Stimulated activated CD4-positive, alpha-beta T cell treated with anti-CD3 and anti-CD28 coated beads, Interleukin-15, amount 100 ng/mL, for 24 hours (primary cell): ENCODE results near the gene CYP3A4.
A peak's percentile ranks its signal among the peaks of the same experiment; 100 is the strongest.
"Not testable (repeated sequence)": the region's sequence is repeated elsewhere in the genome, so short reads cannot be mapped to it uniquely, and the experiment has no call there.

ENCODE experiments used
- DNase-seq: peaks from one replicate; pipeline ENCODE4 v3.0.0-alpha.2; 2020

The CYP3A4 gene

DNA sequence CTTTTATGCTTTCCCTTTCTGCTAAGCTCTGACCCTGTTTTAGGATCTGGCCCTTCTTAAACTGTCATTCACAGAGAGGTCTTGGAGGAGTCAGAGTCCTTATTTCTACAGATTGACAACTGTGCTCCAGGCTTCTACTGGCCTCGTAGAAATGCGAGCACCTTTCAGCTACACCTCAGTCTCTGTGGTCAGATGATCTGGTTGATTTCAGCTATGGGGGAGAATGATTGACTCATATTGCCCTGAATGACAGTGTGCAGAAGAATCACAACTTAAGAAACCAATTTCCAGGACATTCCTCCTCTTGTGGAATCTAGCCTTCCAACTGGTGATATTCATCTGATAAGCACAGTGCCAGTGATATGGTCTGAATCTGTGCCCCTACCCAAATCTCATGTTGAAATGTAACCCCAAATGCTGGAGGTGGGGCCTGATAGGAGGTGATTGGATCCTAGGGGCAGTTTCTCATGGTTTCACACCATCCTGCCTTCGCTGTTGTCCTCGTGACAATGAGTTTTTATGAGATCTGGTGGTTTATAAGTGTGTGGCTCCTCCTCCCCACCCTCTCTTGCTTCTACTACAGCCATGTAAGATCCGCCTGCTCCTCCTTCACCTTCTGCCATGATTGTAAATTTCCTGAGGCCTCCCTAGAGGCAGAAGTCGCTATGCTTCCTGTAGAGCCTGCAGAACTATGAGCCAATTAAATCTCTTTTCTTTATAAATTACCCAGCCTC lies 35.0 kb downstream of the CYP3A4 start:
- no peak for DNase-seq

DNA sequence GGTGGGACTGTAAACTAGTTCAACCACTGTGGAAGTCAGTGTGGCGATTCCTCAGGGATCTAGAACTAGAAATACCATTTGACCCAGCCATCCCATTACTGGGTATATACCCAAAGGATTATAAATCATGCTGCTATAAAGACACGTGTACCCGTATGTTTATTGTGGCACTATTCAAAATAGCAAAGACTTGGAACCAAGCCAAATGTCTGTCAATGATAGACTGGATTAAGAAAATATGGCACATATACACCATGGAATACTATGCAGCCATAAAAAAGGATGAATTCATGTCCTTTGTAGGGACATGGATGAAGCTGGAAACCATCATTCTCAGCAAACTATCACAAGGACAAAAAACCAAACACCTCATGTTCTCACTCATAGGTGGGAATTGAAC lies 37.1 kb downstream of the CYP3A4 start:
- not testable (repeated sequence) for DNase-seq

DNA sequence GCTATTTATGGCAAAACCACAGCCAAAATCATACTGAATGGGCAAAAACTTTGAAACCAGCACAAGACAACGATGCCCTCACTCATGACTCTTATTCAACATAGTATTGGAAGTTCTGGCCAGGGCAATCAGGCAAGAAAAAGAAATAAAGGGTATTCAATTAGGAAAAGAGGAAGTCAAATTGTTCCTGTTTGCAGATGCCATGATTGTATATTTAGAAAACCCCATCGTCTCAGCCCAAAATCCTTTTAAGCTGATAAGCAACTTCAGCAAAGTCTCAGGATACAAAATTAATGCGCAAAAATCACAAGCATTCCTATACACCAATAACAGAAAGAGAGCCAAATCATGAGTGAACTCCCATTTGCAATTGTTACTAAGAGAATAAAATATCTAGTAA lies 38.6 kb downstream of the CYP3A4 start:
- DNase-seq = not testable (repeated sequence)

DNA sequence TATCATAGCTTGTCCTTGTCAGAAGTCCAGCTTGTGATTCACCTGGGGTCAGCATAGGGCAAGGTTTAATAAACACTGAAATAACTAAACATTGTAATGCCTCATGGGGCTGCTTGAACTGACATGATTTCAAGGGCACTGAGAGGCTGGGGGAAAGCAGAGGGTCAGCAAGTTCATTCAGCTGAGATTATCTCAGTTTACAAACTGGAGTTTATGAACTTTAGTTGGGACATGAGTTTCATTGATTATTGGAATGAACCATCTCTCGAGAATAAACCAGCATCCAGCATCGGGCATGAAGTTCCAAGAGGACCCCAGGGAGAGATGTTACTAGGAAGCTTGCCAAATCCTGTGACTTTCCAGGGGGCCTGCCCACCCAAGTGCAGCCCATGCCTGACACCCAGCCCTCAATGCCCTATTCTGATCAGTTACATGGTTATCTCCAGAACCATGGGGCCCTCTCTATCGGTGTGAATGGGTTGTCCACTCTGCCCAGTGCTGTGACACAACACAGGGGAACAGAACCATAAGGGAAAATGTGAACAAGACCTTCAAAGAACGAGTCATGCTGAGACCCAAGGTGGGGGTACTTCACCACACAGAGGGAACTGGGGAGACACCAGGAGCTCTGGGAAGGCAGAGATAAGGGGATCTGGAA lies 41.1 kb downstream of the CYP3A4 start:
- DNase-seq = no peak

DNA sequence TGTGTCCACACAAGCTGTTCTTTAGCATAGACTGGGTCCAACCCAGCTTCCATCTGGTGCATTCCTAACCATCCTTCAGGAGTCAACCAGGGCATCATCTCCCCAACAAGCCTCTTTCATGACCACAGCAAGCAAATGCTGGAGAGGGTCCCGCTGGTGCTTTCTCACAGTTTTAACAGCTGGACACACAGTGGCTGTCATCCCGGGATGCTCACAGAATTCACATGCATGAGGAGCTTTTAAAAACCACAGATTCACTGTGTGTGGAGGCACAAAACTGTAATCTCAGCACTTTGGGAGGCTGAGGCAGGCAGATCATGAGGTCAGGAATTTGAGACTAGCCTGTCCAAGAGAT lies 42.6 kb downstream of the CYP3A4 start:
- DNase-seq = no peak

DNA sequence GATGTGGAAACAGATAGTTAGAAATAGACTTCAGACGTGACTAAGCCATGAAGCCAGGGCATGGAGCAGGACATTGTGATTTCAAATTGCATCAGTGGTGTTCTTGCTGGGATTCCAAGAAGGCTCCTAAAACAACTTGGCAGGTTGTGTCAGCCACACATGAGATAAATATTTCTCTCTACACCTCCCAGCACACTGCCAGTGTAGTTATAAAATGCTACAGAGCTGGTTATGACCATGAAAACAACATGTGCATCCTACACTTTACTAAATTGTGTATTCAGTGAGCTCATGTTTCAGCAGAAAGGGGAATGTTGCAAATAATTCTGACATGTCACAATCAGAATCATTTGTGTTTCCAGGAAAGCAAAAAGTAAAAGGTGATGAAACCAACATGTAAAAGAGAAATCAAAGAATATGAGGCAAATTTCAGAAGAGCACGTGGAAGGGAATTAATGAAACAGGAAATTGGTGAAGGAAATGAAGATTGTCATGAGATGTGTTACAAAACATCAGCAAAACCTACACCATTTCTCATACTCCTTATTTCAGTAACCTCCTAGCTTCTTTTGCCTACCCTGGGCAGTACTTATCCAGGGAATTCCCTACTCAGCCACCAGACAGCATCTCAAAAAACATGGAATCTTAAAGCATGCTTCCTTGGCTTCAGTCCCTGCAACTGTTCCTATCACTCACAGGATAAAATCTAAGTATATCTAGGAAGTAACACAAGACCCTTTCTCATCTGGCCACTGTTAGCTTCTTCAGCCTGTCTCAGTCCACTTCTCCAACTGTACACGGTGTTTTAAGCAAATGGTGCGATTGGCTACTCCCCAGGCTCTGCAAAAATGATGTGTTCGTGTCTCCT lies 43.2 kb downstream of the CYP3A4 start:
- DNase-seq = no peak

DNA sequence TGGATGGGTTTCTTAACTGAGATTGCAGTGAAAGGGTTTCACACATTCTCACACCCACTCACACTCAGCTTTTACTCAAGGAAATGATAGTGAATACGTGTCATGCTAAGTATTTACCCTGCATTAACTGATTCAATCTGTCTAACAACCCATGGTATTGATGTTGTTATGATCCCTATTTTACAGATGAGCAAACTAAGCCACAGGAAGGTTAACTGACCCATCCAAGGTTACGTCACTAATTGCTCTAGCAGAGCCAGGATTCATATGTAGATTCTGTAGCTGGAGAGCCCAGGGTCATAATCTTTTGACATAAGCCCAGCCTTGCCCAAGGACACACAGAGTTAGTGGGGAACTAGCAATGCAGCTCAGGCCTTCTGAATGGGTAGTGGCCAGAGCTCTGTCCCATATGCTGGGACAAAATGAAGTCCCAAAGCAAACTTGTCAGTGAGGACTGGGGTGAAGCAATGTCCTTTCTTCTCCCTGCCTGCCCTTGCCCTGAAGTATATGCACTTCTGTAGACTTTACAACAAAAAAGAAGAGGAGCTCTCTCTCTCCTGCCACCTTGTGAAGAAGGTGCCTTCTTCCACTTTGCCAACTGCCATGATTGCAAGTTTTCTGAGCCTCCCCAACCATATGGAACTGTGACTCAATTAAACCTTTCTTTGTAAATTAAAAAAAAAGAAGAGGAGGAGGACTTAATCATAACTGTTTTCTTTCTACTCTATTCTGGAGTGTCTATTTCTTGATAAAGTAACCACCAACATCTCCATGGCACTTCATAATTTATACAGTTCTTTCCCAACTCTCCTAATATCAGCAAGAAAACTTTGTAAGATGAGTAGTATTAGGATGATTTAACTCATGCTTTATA lies 44.0 kb downstream of the CYP3A4 start:
- DNase-seq = no peak

DNA sequence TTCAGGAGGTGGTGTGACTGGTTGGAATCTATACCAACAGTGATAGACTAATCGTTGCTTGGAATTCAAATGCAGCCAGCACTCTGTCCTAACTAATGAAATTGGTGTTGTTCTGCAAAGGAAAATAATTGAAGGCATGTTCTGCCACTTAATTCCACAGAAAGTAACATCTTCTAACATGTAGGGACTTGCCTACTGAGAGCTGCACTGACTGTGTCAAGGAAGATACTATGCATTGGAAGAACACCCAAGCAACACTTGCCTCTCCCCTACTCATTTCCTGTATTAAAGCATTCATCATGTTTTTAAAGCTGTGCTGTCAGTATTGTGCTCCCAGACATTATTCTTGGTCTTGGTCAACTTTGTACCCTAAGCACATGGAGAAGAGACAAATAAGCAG lies 46.3 kb downstream of the CYP3A4 start:
- DNase-seq = no peak

DNA sequence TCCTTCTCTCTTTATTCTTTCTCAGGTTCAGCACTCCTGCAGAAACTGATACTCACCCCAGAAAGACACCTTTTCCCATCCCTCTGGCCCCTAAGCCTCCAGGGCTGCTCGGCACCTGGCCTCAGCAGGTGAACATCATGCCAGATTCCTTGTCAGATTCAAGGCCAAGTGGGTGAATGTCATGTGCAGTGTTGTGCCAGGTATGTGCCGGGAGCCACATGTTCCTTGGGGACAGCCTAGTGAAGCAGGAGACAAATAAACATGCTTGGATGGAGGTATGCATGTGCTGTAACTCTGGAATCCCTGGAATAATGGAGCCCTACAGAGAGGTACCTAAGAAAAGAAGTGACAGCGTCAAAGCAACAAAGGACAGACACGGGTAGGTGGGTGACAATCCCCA lies 47.3 kb downstream of the CYP3A4 start:
- DNase-seq = not testable (repeated sequence)

DNA sequence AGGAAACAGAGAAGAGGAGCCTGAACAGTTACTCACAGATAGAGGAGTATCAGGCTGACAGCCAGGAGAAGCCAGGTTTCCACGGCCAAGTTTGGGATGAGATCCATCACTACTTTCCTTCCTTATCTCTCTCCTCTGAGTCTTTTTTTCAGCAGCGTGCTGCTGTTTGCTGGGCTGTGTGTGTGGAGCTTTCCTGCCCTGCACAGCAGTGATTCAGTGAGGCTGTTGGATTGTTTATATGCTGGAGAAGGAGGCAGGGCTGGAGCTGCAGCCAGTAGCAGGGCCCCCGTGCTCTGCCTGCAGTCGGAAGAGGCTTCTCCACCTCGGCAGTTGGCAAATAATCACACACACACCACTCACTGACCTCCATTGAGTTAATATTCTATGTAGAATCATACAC lies 49.0 kb downstream of the CYP3A4 start, which contains the start of gene CYP3A7:
Gene CYP3A7 (minus strand): TSS at position 210 of the 400 bp plus-strand sequence. CDS start 103 bp downstream, at position 107.
- no peak for DNase-seq

DNA sequence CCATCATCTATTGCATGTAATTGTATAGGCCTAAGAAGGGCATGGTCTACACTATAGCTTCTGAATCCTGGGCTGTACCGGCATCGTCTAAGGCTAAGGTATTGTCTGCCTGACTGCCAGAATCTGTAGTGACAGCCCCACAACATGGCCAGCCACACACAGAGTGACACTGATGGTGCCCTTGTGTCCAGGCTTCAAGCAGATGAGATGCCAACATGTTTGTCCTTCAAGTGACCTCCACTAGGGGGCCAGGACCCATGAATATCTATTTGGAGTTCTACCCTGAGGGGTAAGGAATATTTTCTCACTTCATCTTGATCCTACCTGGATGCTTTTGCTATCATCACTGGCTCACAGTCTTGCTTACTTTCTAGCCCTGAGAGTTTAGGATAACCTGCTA lies 50.5 kb downstream of the CYP3A4 start:
- DNase-seq = peak; percentile 25

DNA sequence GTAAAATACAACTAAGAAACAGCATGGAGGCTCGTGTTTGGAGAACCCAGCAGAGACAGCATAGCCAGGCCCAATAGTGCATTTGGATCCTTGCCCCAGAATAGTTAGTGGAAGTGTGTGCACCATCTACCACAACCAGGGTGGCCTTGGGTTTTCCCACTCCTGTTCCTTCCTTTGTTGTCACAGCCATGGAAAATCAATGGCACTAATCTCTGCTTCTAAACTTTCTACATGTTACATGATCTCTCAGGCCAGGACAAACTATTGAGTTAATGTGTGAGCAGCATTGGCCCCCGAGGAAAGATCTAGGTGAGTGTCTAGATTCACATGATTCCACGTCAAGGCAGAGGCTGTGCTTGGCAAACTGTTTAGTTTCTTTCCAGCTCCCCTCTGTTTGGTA lies 51.0 kb downstream of the CYP3A4 start:
- DNase-seq = no peak

DNA sequence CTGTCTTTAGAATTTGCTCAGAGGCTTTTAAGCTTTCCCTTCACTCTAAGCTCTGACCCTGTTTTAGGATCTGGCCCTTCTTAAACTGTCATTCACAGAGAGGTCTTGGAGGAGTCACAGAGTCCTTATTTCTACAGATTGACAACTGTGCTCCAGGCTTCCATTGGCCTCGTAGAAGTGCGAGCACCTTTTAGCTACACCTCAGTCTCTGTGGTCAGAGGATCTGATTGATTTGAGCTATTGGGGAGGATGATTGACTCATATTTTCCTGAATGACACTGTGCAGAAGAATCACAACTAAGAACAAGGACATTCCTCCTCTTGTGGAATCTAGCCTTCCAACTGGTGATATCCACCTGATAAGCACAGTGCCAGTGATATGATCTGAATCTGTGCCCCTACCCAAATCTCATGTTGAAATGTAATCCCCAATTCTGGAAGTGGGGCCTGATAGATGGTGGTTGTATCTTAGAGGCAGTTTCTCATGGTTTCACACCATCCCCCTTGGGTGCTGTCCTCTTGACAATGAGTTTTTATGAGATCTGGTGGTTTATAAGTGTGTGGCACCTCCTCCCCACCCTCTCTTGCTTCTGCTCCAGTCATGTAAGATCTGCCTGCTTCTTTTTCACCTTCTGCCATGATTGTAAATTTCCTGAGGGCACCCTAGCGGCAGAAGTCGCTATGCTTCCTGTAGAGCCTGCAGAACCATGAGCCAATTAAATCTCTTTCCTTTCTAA lies 52.2 kb downstream of the CYP3A4 start:
- peak; percentile 11 for DNase-seq

DNA sequence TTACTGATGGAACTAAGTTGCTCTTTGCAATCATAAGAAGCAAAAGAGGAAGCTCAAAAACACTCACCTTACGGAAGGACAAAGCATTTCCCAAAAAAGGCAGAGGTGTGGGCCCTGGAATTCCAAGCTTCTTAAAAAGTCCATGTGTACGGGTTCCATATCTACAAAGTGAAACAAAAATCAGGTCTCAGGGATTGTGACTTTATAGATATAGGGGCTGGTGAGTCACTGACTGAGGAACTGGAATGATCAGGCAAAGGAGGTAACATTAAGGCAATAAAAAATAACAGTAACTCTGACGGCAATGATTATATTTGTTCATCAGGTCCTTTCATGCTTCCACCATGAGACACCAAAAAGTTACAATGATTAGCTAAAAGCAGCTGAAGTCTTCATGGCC lies 53.0 kb downstream of the CYP3A4 start:
- DNase-seq = no peak

DNA sequence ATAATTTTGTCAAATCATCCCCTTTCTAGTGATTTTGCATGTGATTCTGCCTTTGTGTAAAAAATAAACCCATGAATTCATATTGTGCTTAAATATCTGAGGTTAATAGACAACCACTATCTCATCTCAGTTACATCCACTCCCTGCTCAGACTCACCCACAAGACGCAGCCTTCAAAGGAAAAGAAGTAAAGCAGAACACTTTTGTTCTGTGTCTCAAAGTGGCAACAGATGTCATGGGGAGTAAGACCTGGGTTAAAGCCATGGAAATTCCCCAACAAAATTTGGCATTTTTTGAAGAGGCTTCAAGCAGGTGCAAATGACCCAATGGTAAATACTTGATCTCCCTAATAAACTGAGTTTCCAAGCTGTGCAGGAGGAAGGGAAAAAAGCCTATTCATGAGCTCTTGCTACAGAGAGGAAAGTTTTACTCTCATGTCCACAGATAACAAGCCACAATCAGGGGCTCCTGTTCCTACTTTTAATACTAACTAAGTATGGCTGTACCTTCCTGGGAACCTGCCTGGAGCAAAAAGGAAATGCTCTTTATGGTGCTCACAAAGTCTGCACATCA lies 53.7 kb downstream of the CYP3A4 start:
- no peak for DNase-seq

DNA sequence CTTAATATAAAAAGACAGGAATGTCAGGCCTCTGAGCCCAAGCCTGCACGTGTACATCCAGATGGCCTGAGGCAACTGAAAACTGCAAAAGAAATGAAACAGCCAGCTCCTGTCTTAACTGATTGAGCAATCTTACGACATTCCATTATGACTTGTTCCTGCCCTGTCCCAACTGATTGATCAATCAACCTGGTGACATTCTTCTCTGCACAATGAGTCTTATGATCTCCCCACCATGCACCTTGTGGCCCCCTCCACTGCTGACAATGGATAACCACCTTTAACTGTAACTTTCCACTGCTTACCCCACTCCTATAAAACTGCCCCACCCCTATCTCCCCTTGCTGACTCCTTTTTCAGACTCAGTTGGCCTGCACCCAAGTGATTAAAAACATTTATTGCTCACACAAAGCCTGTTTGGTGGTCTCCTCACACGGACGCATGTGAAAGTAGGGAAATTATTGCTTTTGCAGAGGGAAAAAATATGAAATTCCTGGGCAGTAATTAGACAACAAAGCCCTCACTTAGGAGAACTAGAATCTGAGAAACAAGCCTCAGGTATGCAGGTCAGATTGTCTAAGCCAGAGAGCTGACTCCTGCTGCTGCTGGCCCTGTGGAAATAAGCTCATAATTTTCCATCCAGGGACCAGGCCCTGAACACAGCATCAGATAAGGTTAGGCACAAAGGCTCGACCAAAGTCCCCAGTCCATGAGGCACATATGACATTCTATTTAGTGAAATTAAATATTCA lies 54.3 kb downstream of the CYP3A4 start:
- no peak for DNase-seq

DNA sequence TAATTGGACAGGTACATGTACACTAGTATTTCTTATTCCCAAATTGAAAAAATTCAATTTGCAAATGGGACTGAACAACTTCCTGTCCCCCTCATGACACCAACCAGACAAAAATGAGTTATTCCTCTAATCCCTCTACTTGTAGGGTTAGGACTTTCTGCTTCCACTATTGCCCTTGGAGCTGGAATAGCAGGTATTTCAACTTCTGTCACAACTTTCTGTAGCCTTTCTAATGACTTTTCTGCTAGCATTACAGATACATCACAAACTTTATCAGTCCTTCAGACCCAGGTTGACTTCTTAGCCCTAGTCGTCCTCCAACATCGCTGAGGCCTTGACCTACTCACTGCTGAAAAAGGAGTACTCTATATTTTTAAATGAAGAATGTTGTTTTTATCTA lies 55.4 kb downstream of the CYP3A4 start:
- no peak for DNase-seq

DNA sequence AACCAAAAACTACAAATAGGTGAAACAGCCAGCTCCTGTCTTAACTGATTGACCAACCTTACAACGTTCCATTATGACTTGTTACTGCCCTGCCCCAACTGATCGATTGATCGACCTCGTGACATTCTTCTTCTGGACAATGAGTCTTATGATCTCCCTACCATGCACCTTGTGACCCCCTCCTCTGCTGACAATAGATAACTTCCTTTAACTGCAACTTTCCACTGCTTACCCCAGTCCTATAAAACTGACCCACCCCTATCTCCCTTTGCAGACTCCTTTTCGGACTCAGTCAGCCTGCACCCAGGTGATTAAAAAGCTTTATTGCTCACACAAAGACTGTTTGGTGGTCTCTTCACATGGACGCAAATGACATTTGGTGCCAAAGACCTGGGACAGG lies 60.8 kb downstream of the CYP3A4 start:
- DNase-seq = not testable (repeated sequence)

DNA sequence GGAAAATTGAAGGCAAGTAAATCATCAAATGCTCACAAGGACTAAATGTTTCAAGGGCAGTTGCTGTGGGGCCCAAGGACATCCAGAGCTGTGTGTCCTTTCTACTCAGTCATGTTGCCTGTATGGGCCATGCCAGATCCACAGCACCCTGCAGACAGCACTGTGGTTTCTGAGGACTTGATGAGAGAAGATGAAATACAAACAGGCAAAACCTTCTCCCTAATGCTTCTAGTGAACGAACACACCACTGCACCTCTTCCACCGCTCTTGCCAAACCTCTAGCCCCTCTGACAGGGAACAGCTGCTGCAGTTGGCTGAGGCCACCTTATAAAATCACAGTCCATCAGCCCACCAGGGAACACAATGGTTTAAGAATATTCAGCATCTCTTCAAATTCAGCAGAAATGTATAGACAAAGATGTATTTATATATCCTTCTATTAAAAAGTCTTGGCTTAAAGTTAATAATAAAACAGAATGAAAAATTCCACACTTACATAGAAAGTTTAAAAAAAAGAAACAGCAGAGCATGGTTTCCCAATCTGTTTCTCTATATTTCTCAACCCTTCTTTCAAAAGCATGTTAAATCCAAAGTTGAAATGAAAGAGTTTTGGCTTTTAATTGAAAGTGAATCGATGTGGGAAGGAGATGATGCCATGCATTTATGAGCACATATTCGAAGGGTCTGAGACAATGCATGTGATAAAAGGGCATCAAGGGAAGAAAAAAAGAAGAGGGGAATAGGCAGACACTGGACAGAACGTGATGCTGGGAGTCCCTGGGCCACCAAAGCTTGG lies 63.0 kb downstream of the CYP3A4 start:
- DNase-seq = no peak
